Glomerular visceral epithelial cell (primary cell): ENCODE data around the gene PSMD9.
A peak's percentile ranks its signal among the peaks of the same experiment; 100 is the strongest.

Experiments used
- DNase-seq: peaks from one replicate; pipeline ENCODE4 v3.0.0-alpha.2; 2016; ENCODE audit errors: extremely low spot score

Gene PSMD9

DNA sequence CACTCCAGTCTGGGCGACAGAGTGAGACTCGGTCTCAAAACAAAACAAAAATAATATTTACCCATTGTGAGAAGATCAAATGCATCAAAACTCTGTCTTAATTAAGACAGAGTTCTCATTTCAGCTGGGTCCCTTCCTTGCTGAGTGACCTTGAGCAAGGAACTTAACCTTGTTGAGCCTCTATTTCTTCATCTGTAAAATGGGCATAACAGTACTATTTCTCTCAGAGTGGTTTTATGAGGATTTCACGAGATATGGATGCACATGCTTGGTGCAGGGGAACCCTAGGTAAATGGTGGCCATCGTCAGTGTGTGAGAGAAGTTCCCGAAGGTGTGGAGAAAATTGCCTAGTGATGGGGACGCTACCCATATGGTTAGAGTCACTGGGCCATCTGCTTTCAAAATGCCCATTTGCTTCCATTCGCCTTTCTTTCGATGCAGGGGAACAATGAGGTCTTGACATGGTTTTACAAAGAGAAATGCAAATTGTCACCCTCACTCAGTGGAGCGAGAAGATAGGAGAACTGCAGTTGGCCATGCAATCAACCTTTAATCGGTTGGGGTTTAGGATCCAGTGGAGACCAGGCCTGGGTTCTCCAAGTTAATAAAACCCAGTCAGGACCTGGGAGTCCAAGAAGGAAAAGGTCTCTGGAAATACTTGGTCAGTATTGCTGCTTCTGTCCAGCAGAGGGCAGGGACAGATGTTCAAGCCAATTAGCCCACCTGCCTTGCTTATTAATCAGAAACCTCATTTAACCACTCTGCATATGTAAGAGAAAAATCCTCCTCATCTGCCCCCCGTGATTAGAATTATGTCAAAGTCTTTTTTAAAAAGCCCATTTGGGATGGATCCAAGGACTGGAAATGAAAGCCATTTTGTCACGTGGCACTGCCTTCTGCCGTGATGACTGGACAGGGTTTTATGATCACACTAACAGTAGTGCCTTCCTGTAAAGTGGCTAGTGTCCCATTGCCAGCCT, 67.0 kb downstream of the PSMD9 start:
- no peak for DNase-seq

DNA sequence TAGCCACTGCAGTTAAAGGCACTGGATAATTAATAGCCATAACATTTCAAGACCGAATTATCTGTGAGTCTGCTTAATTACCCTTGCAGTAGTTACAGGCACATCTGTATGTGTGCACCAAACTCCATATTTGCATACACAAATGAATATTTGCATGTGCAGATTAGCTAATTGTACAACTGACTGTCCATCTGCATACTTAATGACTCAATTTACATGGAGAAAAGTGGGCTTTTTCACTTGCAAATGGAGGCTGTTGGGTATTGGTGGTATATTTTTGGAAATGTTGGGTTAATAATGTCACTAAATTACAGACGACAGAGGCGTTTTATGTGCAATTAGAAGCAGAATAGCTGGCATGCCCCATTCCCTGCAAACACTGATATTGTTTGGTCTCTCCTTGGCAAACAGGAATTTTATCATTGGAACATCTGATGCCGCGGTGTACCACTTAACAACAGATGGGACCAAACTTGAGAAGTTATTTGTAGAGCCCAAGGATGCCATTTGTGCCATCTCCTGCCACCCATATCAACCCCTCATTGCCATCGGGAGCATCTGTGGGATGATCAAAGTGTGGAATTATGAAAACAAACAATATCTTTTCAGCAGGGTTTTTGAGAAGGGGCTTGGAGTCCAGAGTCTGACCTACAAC, 69.4 kb downstream of the PSMD9 start:
- no peak for DNase-seq

DNA sequence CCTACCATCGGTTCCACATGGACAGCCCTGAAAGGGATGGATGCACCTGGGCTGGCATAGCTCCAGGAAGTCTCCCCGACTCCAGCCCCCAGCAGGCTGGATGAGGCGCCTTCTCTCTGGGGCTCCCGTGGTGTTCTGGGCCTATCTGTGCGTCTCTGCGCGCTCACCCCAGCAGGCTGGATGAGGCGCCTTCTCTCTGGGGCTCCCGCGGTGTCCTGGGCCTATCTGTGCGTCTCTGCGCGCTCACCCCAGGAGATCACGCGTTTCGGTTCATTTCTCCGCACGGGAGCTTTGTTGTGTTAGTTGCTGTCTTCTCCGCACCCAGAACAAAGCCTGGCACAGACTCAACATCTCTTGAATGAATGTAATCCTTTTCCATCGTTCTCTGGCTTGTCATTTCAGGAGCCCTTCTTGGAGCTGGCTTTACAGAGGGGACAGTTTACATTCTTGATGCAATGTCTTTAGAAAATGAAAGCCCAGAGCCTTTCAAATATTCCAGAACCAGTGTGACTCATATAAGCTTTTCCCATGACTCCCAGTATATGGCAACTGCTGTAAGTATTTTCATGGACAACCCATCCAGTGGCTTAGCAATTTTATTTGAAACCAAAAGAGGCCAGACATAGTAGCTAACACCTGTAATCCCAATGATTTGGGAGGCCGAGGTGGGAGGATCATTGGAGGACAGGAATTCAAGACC, 70.1 kb downstream of the PSMD9 start:
- no peak for DNase-seq

DNA sequence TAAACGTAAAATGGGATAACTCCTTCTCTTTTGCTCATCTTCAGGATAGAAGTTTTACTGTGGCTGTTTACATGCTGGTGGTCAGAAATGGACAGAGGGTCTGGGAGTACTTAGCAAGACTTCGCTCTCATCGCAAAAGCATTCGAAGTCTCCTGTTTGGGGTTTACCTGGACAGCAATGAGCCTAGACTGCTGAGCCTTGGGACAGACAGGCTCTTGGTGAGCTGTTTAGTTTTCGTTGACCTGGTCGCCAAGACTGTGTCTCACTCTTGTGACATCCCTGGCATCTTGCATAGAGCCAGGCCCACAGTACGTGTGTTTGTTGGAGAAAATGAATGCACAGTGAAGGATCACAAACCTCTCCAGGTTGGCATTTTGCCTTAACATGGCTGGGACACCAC, 72.0 kb downstream of the PSMD9 start:
- no peak for DNase-seq

DNA sequence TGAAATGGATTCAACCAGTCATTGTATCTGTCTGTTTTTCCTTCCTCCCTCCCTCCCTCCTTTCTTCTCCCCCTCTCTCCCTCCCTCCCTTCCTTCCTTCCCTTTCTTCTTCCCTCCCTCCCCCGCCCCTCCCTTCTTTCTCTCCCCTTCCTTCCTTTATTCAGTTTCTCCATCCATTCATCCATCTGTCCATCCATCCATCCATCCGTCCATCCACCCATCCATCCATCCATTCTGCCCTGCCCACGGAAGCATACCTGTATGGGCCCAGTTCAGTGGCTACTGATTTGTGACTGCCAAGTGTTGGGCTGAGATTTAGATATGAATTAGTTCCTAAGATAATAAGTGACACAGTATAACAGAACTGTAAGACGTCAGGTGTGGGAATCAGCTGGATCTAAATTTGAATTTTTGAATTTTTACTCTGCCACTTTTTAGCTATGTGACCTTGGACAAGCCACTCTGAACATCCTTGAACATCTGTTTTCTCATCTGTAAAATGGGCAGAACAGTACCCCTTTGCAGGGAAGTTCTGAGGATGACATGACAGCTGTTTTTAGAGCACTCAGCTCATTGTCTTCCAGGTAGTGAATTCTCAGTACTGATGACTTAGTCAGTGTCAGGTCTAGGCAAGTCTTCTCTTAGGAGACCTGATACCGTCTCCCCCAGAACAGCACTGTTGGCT, 72.7 kb downstream of the PSMD9 start:
- DNase-seq: no peak

DNA sequence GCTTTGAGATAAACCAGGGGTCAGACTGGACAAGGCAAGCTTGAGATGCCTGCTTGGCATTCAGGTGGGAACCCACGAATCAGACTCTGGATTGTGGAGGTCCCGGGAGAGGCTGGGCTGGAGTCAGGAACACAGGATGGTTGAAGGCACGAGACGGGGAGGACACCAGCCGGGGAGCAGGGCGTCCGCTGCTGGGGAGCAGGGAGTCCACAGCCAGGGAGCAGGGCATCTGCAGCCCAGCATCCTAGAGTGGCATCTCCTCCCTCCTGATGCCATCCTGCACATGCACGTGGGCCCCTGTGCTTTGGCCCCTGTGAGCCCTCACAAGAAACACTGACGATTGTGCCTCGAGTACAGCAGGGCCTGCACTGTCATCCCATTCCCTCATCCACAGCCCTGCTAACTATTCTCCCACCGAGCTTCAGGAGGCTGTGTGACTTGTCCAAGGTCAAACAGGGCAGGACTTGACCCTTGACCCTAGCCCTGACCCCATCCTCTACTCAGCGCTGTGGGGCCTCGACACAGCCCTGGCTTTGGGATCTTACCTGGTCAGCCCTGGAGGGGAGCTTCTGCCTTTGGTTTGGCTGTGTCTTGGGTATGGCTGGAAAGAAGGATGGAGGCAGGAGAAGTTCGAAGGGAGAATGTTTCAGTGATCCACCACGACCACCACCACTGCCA, 74.9 kb downstream of the PSMD9 start:
- no peak for DNase-seq

DNA sequence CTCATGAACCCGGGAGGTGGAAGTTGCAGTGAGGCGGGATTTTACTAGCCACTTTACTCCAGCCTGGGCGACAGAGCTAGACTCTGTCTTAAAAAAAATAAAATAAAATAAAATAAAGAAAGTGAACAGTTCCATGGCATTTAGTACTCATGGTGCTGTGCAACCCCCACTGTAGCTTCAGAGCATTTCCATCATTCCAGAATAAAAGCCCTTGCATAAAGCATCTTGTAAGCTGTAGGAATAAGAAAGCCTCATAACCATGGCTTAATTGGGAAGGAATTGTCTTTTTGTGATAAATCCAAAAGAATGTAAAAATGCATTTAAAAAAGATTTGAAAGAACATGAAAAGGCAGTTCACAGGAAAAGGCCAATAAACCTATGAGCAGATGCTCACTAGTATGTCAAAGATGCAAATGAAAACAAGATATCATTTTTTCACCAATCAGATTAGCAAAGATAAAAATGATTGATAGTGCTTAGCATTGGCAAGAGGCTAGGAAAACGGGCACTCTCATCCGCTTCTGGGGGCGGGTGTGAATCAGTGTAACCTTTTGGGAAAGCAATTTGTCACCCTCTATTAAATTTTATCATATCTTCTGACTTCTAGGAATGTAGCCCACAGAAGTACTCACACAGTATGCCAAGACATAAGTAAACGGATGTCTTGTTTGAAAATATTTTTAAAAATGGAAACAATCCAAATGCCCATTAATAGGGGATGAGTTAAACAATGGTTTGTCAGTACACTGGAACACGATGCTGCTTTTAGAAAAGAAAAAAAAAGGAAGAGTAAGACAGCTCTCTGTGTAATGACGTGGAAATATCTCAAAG, 76.4 kb downstream of the PSMD9 start:
- DNase-seq: peak; percentile 62

DNA sequence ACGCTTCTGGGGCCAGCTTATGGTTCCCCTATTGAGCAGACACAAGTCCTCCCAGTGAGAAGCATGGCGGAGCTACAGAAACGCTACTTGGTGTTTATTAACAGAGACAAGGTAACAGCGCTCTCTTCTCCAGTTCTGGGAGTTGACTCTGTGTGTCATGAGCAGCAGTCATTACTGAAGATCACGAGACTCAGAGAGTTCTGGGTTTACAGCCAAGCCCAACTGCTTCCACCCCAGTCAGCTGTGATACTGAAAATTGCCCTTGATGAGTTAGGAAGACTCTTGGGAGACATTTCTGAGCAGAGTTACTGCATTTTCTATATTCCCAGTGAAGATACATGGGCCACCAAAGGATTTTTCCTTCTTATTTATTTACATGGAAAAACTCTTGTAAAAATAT, 78.4 kb downstream of the PSMD9 start:
- no peak for DNase-seq
